GM06990 (cell line): ENCODE measurements around the gene CRPPA.

Experiments
- DNase-seq: peaks from one replicate; pipeline ENCODE4 v3.0.0-alpha.2; 2011; ENCODE audit not compliant: insufficient read length; ENCODE audit errors: extremely low read depth
- H3K27me3 ChIP-seq: replicated peaks from 2 replicates; pipeline ENCODE4 v1.6.0; 2011; ENCODE audit warnings: low read length; ENCODE audit not compliant: control insufficient read depth, insufficient read depth
- H3K36me3 ChIP-seq: 2 replicates; pipeline ENCODE4 v1.5.1; 2011; ENCODE audit warnings: low read length; ENCODE audit not compliant: control insufficient read depth, insufficient read depth
- H3K4me3 ChIP-seq: replicated peaks from 2 replicates; pipeline ENCODE4 v1.5.1; 2011; ENCODE audit warnings: low read depth, mild to moderate bottlenecking, control low read depth, low read length
- TF ChIP-seq, protein P1 (sequence below): IDR thresholded peaks from 2 replicates; pipeline ENCODE4 v1.5.1; 2011; ENCODE audit warnings: low read length, control low read depth, mild to moderate bottlenecking, inconsistent platforms; ENCODE audit not compliant: insufficient read depth, poor library complexity, severe bottlenecking

The CRPPA gene

GRCh38 chr7:16438988-16439387, 17.6 kb upstream of the CRPPA start:
- no peaks in the 10 kb centered on the region for H3K36me3 ChIP-seq
- no peaks in the 10 kb centered on the region for H3K27me3 ChIP-seq
- TF ChIP-seq, protein P1, sequence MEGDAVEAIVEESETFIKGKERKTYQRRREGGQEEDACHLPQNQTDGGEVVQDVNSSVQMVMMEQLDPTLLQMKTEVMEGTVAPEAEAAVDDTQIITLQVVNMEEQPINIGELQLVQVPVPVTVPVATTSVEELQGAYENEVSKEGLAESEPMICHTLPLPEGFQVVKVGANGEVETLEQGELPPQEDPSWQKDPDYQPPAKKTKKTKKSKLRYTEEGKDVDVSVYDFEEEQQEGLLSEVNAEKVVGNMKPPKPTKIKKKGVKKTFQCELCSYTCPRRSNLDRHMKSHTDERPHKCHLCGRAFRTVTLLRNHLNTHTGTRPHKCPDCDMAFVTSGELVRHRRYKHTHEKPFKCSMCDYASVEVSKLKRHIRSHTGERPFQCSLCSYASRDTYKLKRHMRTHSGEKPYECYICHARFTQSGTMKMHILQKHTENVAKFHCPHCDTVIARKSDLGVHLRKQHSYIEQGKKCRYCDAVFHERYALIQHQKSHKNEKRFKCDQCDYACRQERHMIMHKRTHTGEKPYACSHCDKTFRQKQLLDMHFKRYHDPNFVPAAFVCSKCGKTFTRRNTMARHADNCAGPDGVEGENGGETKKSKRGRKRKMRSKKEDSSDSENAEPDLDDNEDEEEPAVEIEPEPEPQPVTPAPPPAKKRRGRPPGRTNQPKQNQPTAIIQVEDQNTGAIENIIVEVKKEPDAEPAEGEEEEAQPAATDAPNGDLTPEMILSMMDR, result no peak
- H3K4me3 ChIP-seq, result no peak overlapping the region
- DNase-seq, result no peak

DNA sequence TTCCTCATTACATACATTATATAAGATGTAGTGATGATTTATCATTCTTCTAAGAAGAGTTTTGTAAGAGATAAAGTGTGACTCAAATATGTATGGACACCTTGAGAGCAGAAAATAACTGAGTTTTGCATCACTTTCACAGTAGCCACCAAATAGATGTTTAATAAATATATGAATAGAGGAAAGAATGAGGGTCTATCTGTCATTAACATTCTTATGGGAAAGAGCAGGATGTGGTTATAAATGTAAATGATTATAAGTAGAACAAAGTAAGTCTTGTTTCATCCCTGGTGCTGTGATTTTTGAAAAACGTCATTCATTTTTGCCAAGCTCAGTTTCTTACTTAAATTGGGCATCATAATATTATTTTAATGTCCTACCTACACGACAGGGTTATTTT, 15.0 kb upstream of the CRPPA start:
- Histone ChIP-seq H3K36me3 (no peaks in the 10 kb centered on the region), H3K4me3 (no peak overlapping the region), H3K27me3 (no peaks in the 10 kb centered on the region)
- TF ChIP-seq, protein P1, result no peak
- no peak for DNase-seq

DNA sequence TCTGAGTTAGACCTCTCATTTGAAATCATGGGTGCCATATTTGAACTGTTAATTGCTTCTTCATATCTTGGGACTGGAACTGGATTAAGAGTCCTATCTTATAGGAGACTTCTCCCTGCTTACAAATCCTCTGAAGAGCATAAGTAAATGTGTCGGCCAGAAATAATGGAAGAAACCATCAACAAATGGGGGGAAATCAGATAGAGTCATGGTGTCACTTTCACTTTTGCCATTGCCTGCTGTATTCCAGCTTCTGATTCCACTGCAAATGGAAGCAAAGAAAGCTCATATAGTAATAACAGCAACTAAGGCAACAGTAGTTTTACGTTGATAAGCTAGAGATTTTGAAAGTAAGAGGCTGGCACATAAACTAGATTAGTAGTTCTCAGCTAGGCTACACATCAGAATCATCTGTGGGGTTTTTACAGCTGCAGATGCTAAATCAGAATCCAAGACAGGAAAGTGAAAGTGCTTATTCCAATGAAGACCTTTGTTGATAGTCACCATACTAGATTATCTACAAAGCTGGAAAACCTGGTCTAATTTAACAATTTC, 12.3 kb upstream of the CRPPA start:
- Histone ChIP-seq H3K27me3 (no peaks in the 10 kb centered on the region), H3K4me3 (no peak overlapping the region), H3K36me3 (no peaks in the 10 kb centered on the region)
- no peak for DNase-seq
- TF ChIP-seq, protein P1, result no peak

DNA sequence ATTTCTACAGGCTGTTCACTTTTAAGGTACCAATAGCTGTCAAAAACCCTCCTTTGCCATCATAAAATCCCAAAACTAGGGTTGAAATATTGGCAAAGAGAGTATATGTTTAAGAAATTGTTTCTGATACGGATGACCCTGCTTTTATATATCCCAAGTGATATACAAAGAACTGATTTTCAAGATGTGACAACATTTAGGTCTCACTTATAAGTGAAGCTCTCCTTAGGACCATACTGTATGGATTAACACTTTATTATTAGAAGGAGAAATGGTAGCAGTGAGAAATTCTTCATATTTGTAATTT, 11.0 kb upstream of the CRPPA start:
- DNase-seq, result no peak
- Histone ChIP-seq H3K36me3 (no peaks in the 10 kb centered on the region), H3K4me3 (no peak overlapping the region), H3K27me3 (no peaks in the 10 kb centered on the region)
- TF ChIP-seq, protein P1, result no peak

- DNase-seq, result no peak
- Histone ChIP-seq H3K27me3 (no peaks in the 10 kb centered on the region), H3K4me3 (no peak overlapping the region), H3K36me3 (no peaks in the 10 kb centered on the region)
- TF ChIP-seq, protein P1, result peak; percentile 33
Observed at GRCh38 chr7:16431646-16432424, 10.5 kb upstream of the CRPPA start.
